ENCODE measurements around the gene COX4I1.

GRCh38 chr16:85816159-85816558, 16.7 kb downstream of the COX4I1 start:
- TF ChIP-seq CTCF (conservative IDR thresholded peaks at IDR 0.05; ENCODE audit: low read depth, low read length) (no peak), EZH2 (IDR thresholded peaks at IDR 0.05; ENCODE audit: borderline replicate concordance, low read depth, low read length, poor library complexity, severe bottlenecking) (no peak)

Measured in A673 (cell line).